Natural killer cell (primary cell): ENCODE measurements around the gene TRAF4. TPM values are rescaled to one million over a fixed set of nuclear protein-coding genes. Genes with fewer than 3 reads are reported as not detected.

Experiments
- ATAC-seq, 3 donors: fragments of 150-1000 bp in 2 of 3; fragments of 200-7000 bp in 1 of 3; cut with Tn5 transposase; 1 replicate in 1 of 3; 2 replicates in 2 of 3; pipeline ENCODE4 v1.10.0; 2021; ENCODE audit warnings: mild to moderate bottlenecking in 2 of 3, moderate library complexity in 2 of 3
- DNase-seq, 2 donors: peaks; one replicate each; pipeline versions ENCODE4 v3.0.0 to v3.0.0-alpha.2; 2013 to 2021; ENCODE audit warnings: mixed read lengths in 1 of 2
- H3K27ac ChIP-seq: one replicate; pipeline ENCODE4 v1.5.1; 2013; ENCODE audit warnings: mild to moderate bottlenecking, low read length
- H3K27me3 ChIP-seq: one replicate; pipeline ENCODE4 v1.6.1; 2013; ENCODE audit warnings: low read length; ENCODE audit not compliant: control insufficient read depth, insufficient read depth
- H3K36me3 ChIP-seq: one replicate; pipeline ENCODE4 v1.6.1; 2013; ENCODE audit warnings: low read length; ENCODE audit not compliant: control insufficient read depth, insufficient read depth
- H3K4me1 ChIP-seq: one replicate; pipeline ENCODE4 v1.6.1; 2013; ENCODE audit warnings: low read length; ENCODE audit not compliant: control insufficient read depth, insufficient read depth
- H3K4me3 ChIP-seq: one replicate; pipeline ENCODE4 v1.5.1; 2013; ENCODE audit warnings: low read length
- H3K9me3 ChIP-seq: one replicate; pipeline ENCODE4 v1.6.1; 2013; ENCODE audit warnings: low read length; ENCODE audit not compliant: control insufficient read depth, insufficient read depth
- H3K27ac Mint-ChIP-seq, 2 donors: one replicate each; pipeline ENCODE4 v1.8.0; 2022; ENCODE audit warnings: mild to moderate bottlenecking in 2 of 2, mixed read lengths in 2 of 2, moderate library complexity in 1 of 2
- H3K27me3 Mint-ChIP-seq, 2 donors: one replicate each; pipeline ENCODE4 v1.8.0; 2022; ENCODE audit warnings: low read depth in 2 of 2, mixed read lengths in 2 of 2
- H3K36me3 Mint-ChIP-seq: one replicate; pipeline ENCODE4 v1.8.0; 2022; ENCODE audit warnings: mixed read lengths
- H3K4me1 Mint-ChIP-seq, 2 donors: one replicate each; pipeline ENCODE4 v1.8.0; 2022; ENCODE audit warnings: mixed read lengths in 2 of 2
- H3K4me3 Mint-ChIP-seq: one replicate; pipeline ENCODE4 v1.8.0; 2022; ENCODE audit warnings: mild to moderate bottlenecking, moderate library complexity, mixed read lengths
- H3K9me3 Mint-ChIP-seq, 2 donors: one replicate each; pipeline ENCODE4 v1.8.0; 2022; ENCODE audit warnings: mixed read lengths in 2 of 2
- CTCF ChIP-seq: fragments of 200-600 bp; IDR thresholded peaks from one replicate; pipeline ENCODE4 v1.8.0; 2022; ENCODE audit warnings: antibody characterized with exemption
- WGBS: methylation state at CpG from one replicate; pipeline ENCODE4 v1.1.7; 2013; ENCODE audit warnings: missing lambda C conversion rate; ENCODE audit not compliant: insufficient coverage; 5-methylcytosine and 5-hydroxymethylcytosine counted together
- intact Hi-C: fragments of 100-400 bp; cut with micrococcal nuclease; formaldehyde crosslinking; loops from one replicate; pipeline ENCODE4 v1.14.2; 2022
- total RNA-seq, 4 donors: library from RNA; stranded (reverse); fragments of 120-200 nt in 1 of 4; gene quantifications; one replicate each; pipeline versions ENCODE4 v1.2.3 to v1.2.4, GENCODE V29; 2013 to 2022

TRAF4 gene
- total RNA-seq, 3 donors from 2014 or later (not counting 1 experiment from before 2014, with no cell fraction given), result 97.8 to 209 (median 122) TPM

- ATAC-seq (peak; percentile 92 to 94 (median 94)), DNase-seq (peak; percentile 78 to 89)
- Mint-ChIP-seq H3K4me1 (peaks cover 18 to 20% of the 10 kb centered on the region in 2 donors), H3K9me3 (no peaks in the 10 kb centered on the region), H3K4me3 (peak overlapping the region; percentile 93), H3K36me3 (no peaks in the 10 kb centered on the region), H3K27me3 (peaks cover 15 to 16% of the 10 kb centered on the region in 2 donors), H3K27ac (peak overlapping the region; percentile 80 to 88)
- Histone ChIP-seq H3K4me3 (peak overlapping the region; percentile 62), H3K9me3 (no peaks in the 10 kb centered on the region), H3K4me1 (peaks cover 21% of the 10 kb centered on the region), H3K27ac (peak overlapping the region; percentile 82), H3K36me3 (no peaks in the 10 kb centered on the region), H3K27me3 (peaks cover 2% of the 10 kb centered on the region)
- no peak for TF ChIP-seq CTCF
- under 1% methylated on average over 73 of the region's 74 CpGs for WGBS
- intact Hi-C loops, result loop anchor here (10.0 kb wide), 1 partner anchor 376 kb away; the partner anchor contains the start of genes IFT20 and TNFAIP1
Observed at GRCh38 chr17:28710861-28711722, 32.7 kb upstream of the TRAF4 start.

- H3K9me3 Mint-ChIP-seq, result no peaks in the 10 kb centered on the region
- peak within 1 kb of the TSS; percentile 62 for H3K4me3 ChIP-seq
- peaks cover 18 to 20% of the 10 kb centered on the region in 2 donors for H3K4me1 Mint-ChIP-seq
- no peaks in the 10 kb centered on the region for H3K36me3 Mint-ChIP-seq
- H3K27me3 ChIP-seq, result peaks cover 5% of the 10 kb centered on the region
- H3K27me3 Mint-ChIP-seq, result peaks cover 15 to 17% of the 10 kb centered on the region in 2 donors
- no peaks in the 10 kb centered on the region for H3K36me3 ChIP-seq
- H3K4me3 Mint-ChIP-seq, result peak within 1 kb of the TSS; percentile 93
- H3K4me1 ChIP-seq, result peaks cover 21% of the 10 kb centered on the region
- DNase-seq (peak in 1 of 2 donors; percentile 67), ATAC-seq (peak; percentile 39 to 57 (median 41))
- TF ChIP-seq CTCF, result no peak
- under 1% methylated on average over 20 of the region's 20 CpGs for WGBS
- intact Hi-C loops, result loop anchor here (10.0 kb wide), 1 partner anchor 377 kb away; the partner anchor contains the start of genes IFT20 and TNFAIP1
- peak within 1 kb of the TSS; percentile 80 to 88 for H3K27ac Mint-ChIP-seq
- no peaks in the 10 kb centered on the region for H3K9me3 ChIP-seq
- peak within 1 kb of the TSS; percentile 82 for H3K27ac ChIP-seq
Observed at GRCh38 chr17:28711723-28712031, 32.1 kb upstream of the TRAF4 start, which contains the start of gene PROCA1. Gene PROCA1, minus strand, starts transcription at chr17:28711888. Its CDS starts 228 bp downstream, at chr17:28711660.

- Histone ChIP-seq H3K27ac (peak overlapping the region; percentile 82), H3K4me3 (peak overlapping the region; percentile 62), H3K9me3 (no peaks in the 10 kb centered on the region), H3K36me3 (no peaks in the 10 kb centered on the region), H3K4me1 (peaks cover 26% of the 10 kb centered on the region), H3K27me3 (peaks cover 10% of the 10 kb centered on the region)
- Mint-ChIP-seq H3K9me3 (no peaks in the 10 kb centered on the region), H3K4me1 (peaks cover 18 to 20% of the 10 kb centered on the region in 2 donors), H3K27me3 (peaks cover 15 to 17% of the 10 kb centered on the region in 2 donors), H3K36me3 (no peaks in the 10 kb centered on the region), H3K27ac (peak overlapping the region; percentile 80 to 88), H3K4me3 (peak overlapping the region; percentile 93)
- ATAC-seq (peak; percentile 33 to 55 (median 50)), DNase-seq (peak; percentile 41 to 80)
- TF ChIP-seq CTCF, result no peak
- intact Hi-C loops, result loop anchor here (10.0 kb wide), 1 partner anchor 377 kb away; the partner anchor contains the start of genes IFT20 and TNFAIP1
- WGBS, result 12% methylated on average over 34 of the region's 34 CpGs
Observed at GRCh38 chr17:28712032-28712704, 31.6 kb upstream of the TRAF4 start.
